Measurements from ENCODE around the gene PTPRJ.
A peak's percentile ranks its signal among the peaks of the same experiment; 100 is the strongest.

PTPRJ gene

DNA sequence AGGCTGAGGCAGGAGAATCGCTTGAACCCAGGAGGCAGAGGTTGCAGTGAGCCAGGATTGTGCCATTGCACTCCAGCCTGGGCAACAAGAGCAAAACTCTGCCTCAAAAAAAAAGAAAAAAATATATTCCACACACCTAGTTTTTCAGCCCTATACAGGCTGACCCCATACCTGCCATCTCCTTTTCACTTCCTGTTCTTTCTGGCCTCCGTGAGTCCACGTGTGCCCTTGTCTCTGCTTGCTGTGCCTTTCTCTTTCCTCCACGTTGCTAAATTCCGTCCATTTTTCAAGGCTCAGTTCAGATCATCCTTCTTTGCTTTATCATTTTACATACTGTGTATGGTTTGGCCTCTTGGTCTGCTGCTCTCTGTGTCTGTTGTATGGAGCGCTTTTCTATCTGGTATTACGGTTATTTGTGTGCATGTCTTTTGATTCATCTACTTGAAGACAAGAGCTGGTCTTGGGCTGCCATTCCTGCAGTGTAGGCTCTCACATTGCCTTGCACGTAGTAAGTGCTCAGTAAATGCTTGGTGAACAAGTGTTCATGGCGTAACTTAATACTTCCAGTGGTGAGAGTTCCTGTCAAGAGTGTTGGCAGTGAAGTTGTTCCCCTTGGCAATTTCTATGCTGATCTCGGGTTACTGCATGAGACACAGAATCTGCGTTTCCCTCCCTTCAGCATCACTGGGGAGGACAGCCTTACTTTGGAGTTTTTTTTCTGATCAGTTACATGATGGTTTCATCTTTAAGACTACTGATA, 57.5 kb downstream of the PTPRJ start:
- TF ChIP-seq, protein P1, sequence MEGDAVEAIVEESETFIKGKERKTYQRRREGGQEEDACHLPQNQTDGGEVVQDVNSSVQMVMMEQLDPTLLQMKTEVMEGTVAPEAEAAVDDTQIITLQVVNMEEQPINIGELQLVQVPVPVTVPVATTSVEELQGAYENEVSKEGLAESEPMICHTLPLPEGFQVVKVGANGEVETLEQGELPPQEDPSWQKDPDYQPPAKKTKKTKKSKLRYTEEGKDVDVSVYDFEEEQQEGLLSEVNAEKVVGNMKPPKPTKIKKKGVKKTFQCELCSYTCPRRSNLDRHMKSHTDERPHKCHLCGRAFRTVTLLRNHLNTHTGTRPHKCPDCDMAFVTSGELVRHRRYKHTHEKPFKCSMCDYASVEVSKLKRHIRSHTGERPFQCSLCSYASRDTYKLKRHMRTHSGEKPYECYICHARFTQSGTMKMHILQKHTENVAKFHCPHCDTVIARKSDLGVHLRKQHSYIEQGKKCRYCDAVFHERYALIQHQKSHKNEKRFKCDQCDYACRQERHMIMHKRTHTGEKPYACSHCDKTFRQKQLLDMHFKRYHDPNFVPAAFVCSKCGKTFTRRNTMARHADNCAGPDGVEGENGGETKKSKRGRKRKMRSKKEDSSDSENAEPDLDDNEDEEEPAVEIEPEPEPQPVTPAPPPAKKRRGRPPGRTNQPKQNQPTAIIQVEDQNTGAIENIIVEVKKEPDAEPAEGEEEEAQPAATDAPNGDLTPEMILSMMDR (IDR thresholded peaks at IDR 0.05; ENCODE audit: low read depth, low read length): no peak
- DNase-seq (ENCODE audit: low read depth, low spot score): peak; percentile 72
- no peak overlapping the region for H3K4me3 ChIP-seq (ENCODE audit: low read depth, low read length)
- in situ Hi-C loops (cut with HindIII; ENCODE audit: low sequenced_read_pairs): no loop called here

DNA sequence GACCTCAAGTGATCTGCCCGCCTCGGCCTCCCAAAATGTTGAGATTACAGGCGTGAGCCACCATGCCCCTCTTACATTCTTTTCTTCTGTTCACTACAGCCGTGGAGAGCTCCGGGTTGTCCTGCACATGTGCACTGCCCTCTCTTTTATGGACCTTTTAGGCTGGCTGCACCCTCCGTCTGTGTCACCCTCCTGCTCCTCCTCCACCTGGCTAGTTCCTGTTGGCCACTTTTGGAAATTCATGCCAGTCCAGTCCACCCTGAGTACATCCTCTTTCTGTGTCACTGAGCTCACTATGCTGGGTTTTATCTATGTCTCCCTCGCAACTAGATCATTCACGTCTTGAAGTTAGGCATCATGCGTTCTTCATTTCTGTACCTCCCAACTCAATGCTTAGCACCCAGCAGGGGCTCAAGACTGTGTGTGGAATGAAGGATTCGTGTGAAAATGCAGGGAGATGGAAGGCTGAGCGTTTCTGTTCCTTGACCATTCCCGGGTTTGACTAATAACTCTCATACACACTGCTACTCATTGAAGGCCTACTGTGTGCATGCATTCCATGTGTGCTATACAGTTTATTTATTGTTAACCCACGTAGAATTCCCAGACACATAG, 60.6 kb downstream of the PTPRJ start:
- TF ChIP-seq, protein P1 (IDR thresholded peaks at IDR 0.05; ENCODE audit: low read depth, low read length): no peak
- no peak for DNase-seq (ENCODE audit: low read depth, low spot score)
- in situ Hi-C loops (cut with HindIII; ENCODE audit: low sequenced_read_pairs): no loop called here
- H3K4me3 ChIP-seq (ENCODE audit: low read depth, low read length): no peak overlapping the region

DNA sequence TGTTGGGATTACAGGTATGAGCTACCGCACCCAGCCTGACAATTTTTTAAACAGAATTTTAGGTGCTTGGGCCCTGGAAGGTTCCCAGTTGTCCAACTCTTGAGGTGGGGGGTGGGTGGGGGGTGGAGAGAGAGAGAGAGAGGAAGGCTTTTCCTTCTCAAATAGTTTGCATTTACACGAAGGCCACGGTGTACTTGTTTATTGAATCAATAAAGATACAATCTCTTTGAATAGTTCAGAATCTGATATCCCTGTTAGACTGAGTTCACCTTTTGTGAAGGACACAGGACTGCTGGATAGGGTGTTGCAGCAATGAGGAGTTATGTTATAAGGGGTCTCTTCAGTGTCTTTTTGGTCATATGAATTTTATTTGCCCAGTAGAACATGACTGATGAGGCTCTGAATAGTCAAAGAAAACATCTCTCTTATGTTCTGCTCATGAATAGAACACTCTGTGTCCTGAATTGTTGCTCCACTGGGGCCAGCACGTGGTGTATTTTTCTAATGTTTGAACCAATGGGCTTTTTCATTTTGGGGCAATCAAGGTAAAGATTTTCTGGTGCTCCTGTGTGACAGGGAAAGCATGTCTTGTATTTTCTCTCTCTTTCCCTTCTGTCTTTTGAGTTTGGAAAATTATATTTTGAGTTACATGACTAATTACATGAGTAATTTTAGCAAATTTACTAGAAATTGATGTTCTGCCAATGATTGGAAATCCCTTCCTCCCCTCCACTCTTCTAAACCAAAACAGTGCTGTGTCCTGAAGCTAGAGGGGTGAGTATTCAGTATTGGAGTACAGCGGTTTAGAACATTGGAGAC, 61.7 kb downstream of the PTPRJ start:
- TF ChIP-seq, protein P1 (IDR thresholded peaks at IDR 0.05; ENCODE audit: low read depth, low read length): no peak
- no peak overlapping the region for H3K4me3 ChIP-seq (ENCODE audit: low read depth, low read length)
- no peak for DNase-seq (ENCODE audit: low read depth, low spot score)
- in situ Hi-C loops (cut with HindIII; ENCODE audit: low sequenced_read_pairs): no loop called here

DNA sequence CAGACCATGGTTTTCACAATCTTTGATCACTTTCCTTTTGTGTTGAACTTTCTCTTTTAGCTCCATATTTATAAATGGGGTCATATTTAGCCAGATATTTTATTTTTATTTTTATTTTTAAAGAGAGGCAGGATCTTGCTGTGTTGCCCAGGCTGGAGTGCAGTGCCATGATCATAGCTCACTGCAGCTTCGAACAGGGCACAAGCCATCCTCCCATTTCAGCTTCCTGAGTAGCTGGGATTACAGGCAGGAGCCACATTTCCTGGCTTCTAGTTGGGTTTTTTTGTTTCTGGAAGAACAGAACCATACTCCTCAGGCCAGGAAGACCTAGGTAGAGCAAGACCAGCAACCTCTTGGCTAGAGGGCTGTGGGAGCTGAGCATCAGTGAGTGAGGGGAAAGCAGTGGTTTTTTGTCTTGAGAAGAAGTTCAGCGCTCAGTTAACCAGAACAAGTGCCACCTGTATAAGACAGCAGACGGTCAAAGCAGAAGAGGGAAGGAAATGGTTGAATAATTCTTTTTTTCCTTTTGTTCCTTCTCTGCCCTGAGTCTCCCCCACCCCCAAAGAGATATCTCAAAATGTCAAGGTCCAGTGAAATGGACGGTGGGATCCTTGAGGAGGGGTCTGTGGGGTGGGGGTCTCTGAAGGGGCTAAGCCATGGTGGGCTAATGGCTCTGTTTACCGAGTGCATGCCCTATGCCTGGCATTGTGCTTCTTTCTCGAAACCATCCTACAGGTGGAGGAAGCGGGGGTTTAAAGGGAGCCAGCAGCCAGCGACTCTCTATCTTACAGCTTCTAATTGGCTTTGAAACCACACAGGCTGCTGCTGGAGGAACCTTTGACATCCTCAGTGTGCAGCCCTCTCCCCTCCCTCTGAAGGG, 63.0 kb downstream of the PTPRJ start:
- H3K4me3 ChIP-seq (ENCODE audit: low read depth, low read length): no peak overlapping the region
- no peak for DNase-seq (ENCODE audit: low read depth, low spot score)
- TF ChIP-seq, protein P1 (IDR thresholded peaks at IDR 0.05; ENCODE audit: low read depth, low read length): no peak
- in situ Hi-C loops (cut with HindIII; ENCODE audit: low sequenced_read_pairs): no loop called here

DNA sequence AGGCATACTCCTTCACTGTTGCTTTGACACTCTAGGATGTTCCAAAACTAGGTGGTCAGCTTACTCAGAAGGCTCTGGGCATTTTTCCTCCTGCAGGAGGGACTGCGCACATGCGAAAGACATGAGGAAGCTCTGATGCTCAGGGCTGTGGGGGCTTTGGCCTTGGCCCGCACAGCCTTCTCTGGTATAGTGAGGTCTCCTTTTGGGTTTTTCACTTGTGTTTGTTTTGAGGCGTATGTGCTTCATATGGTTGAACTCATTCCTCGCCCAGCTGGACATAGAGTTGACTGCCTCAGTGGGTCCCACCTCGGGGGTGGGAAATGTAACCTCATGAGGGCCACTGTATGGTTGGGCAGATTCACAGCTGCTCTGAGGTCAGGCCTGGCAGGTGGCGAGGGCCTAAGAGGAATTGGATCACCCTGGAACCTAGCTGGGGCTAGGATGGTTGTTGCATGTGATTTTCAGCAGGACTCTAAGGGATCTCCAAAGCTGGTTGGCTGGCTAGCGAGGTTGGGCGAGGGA, 63.7 kb downstream of the PTPRJ start:
- DNase-seq (ENCODE audit: low read depth, low spot score): no peak
- no peak overlapping the region for H3K4me3 ChIP-seq (ENCODE audit: low read depth, low read length)
- TF ChIP-seq, protein P1 (IDR thresholded peaks at IDR 0.05; ENCODE audit: low read depth, low read length): no peak
- in situ Hi-C loops (cut with HindIII; ENCODE audit: low sequenced_read_pairs): no loop called here

All from astrocyte of the spinal cord (primary cell).